SW480 (cell line): Measurements from ENCODE around the gene SRSF11.

Experiments used
- DNase-seq: peaks from one replicate; pipeline ENCODE4 v3.0.0-alpha.2; 2016; ENCODE audit warnings: low spot score

Gene SRSF11

DNA sequence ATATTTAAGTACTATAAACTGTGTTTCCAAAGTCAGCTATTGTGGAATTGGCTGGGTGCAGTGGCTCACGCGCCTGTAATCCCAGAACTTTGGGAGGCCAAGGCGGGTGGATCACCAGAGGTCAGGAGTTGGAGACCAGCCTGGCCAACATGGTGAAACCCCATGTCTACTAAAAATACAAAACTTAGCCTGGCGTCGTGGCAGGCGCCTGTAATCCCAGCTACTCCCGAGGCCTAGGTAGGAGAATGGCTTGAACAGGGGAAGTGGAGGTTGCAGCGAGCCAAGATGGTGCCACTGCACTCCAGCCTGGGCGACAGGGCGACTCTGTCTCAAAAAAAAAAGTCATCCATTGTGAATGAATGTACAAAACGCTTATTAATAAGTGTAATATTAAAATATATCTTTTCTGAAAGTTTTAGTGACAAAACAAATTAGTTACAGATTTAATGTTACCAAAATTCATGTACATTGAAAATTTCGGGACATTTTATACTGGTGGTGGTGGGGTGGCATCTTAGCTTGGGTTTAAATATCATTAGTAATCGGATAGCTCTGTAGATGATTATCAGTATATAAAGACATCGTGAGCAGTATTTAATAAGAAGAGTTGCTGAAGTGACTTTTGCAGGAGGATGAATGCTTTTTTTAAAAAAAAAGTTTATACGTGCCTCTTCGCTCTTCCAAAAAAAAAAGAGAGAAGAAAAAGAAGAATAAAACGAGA lies 503 bp upstream of the SRSF11 start:
- no peak for DNase-seq

DNA sequence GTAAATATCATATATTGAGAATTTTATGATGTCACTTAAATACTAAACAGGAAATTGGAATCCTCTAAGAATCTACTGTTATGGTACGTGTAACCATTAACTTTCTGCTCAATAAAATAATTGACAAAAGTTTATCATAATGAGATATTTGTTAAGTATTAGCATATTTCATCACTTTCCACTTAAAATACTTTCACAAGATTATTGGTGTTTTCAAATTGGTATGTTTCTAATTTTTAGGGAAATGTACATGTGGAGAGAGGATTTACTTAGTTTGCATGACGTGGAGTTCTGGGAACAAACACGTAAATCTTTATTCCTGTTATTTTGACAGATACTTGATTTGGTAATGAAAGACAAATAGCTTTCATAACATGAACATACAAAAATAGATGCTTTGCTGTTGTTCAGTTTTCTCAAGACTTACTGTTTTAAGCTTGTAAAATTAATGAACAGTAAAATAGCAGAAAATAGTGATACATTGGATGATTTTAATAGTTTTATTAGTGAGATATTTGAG lies 1.6 kb downstream of the SRSF11 start:
- no peak for DNase-seq

DNA sequence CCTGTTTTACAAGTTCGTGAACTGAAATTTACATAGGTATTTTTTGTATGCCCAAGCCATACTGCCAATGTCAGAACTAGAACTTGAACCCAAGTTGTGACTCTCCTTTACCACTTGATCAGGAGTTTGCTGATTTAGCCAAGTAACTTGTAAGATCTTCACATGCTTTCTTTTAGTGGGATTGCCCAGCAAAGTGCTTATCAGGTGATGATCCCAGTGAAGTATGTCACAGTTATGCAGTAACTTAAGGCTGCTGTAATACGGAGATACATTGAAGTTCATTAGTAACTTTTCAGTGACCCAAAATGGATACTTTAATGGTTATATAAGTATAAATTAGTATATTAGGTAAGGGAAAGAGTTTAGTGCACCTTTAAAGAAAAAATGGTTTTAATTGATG lies 3.8 kb downstream of the SRSF11 start:
- DNase-seq = no peak

DNA sequence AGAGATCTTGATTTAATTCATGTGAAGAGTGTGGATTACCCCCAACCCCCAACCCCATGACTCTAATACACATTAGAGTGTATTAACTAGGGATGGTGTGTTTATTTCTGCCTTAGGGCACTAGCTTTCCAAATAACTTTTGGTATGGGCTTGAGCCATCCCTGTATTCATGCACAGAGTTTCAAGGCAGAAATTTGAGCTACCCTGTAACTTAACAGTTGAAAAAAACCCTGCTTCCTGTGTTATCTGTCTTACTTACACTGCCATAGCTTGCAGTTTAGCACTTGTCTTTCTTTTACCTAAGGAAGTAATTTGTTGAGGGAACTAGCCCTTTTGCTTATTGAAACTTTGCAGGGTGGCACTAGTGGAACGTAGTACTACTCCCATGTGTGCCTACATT lies 6.3 kb downstream of the SRSF11 start:
- no peak for DNase-seq

DNA sequence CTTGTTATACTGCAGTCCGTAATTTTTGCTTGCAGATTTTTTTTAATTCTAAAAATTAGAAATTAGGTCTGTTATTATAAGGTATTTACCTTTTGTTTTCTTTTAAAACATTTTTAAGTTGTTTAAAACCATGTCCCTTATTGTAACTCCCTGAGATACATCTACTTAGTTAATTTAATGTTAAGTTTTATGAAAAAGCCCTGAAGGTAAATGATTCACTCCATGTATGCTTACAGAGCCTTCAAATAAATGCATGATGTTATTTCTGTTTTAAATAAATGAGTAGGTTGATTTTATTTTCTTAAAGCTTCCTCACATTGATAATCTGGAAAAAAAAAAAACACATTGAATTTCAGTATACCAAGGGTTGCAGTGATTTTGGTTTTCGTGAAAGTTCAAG lies 7.5 kb downstream of the SRSF11 start:
- no peak for DNase-seq

DNA sequence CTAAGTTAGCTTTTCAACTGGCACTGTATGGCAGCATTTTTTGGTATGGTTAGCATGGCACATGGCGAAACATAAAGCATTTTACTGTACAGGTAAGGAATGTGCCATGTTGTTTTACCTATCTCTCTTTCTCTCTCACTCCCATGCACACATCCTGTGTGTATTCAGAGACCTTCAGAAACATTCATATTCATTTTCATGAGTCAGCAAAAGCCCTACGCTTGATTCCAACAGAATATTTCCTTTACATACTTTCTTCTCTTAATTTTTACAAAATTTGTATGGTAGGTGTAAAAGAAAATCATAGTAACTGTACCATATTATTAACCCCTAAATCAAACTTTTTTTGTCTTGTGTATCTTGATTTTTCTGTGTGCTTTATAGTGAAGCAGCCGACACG lies 10.3 kb downstream of the SRSF11 start:
- DNase-seq = no peak

DNA sequence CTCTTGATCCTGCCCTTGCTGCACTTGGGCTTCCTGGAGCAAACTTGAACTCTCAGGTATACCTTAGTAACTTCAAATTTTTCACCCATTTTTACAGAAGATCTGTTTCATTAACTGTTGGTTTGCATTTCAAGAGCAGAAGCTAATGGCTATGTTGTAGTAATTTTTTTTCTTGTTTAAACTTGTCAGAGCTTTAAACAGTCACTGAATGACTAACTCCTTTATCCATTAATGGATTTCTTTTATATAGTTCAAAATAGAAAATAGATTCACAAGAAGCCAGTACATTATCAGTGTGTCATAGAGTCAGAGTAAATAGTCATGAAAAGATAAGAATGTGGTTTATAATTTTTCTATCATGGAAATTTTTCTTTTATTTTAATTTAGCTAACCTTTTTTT lies 13.6 kb downstream of the SRSF11 start:
- DNase-seq = no peak

DNA sequence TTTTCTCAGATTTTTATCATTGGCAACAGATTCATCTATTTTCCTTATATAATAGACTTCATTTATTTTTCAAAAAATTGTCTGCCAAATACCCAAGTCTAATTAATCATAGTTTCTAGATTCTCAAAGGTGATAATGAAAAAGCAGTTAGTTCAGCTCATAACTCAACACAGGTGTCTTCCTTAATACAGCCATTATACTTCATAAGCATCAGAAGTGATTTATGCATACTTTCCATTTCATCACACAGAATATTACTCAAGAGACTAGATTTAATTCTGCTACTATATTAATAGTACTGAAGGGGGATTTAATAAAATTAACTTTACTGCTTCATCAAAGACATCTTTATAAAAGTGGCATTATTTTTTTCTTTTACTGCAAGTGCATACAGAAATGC lies 18.8 kb downstream of the SRSF11 start:
- DNase-seq = no peak

DNA sequence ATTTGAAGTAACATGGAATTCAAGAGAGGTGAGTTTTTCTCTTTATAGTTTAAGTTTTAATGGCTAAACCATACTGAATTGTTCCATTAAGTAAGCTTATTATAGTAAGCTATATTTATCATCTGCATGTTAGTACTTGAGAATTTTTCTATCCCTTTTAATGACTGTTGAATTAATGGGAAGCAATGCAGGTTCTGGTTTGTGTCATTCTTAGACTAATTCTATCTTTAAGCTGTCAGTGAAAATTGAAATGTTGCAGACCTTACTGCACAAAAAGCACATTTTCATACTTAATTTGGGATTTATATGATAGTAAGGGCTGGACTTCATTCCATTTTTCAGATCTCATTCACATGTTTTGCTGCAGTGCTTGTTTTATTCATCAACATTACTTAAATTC lies 25.9 kb downstream of the SRSF11 start:
- no peak for DNase-seq

DNA sequence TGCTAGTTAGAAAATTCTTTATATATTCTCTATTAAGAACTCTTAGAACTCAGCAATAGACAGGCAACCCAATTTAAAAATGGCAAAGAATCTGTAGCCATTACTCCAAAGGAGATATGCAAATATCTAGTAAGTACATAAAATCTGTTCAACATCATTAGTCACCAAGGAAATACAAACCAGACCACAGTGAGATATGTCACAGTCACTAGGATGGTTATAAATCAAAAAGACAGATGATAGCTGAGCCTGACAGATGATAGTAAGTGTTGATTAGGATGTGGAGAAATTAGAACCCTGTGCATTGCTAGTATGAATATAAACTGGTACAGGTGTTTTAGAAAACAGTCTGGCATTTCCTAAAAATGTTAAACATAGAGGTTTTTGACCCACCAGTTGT lies 26.6 kb downstream of the SRSF11 start:
- DNase-seq = no peak

DNA sequence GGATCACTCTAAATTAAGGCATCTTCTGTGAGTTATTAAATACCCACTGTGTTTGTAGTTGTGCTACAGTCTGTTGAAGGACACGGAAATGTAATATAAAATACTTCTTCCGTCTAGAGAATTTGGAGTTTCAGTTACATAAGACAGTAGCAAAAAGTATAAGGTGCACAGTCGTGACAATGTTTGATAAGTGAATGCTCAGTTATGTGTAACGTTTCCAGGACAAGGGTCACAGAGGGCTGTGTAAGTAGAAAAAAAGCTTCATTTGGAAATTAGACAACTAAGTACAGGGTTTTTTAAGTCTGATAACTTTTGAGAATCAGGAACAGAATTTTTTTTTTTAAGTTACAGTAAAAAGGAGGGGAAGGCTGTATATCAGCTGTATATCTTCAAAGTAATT lies 27.5 kb downstream of the SRSF11 start:
- no peak for DNase-seq

DNA sequence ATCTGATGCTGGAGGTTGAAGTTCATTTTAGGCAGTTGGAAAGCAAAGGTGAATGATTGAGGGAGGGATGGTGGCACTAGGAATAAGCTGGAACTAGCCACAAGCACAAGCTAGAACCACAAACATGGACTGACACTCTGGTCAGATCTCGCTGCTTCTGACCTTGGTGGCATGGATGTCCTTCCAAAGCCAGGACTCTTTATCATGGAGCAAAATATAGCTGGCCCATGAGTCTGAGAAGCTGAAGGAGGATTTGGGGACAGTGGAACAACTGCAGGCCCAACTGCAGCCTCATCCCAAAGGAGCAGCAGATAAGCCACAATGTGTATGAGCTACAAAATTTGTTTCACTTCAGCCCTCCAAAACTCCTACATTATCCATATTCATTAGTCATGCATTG lies 35.5 kb downstream of the SRSF11 start:
- DNase-seq = no peak

DNA sequence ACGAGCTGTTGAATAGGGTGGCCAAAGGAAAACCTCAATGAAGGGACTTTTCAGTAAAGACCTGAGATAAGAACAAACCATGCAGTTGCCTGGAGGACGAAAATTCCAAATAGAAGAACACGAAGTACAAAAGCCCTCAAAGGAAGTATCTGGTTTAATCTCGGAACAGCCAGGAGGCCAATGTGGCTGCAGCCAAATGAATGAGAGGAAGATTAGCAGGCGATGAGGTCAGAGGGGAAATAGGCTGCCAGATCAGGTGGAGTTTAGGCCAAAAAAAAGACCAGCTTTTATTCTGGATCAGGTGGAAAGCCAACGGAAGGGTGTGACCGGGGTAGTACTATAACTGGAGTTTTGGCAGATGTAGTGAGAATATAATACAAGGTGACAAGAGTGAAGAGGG lies 43.7 kb downstream of the SRSF11 start:
- DNase-seq = no peak

DNA sequence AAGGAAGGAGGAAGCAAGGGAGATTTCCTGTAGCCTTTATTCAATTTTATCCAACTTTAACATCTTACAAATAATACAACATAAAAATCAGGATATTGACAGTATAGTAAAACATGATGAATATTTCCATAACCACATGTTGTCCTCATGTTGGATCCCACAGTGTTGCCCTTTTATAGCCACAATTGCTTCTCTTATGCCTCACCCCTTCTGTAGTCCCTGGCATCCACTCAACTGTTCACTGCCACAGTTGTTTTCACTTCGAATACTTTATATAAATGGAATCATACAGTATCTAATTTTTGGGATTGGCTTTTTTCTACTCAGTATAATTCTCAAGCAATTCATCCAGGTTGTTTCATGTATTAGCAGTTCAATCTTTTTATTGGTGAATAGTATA lies 44.8 kb downstream of the SRSF11 start:
- DNase-seq = no peak

DNA sequence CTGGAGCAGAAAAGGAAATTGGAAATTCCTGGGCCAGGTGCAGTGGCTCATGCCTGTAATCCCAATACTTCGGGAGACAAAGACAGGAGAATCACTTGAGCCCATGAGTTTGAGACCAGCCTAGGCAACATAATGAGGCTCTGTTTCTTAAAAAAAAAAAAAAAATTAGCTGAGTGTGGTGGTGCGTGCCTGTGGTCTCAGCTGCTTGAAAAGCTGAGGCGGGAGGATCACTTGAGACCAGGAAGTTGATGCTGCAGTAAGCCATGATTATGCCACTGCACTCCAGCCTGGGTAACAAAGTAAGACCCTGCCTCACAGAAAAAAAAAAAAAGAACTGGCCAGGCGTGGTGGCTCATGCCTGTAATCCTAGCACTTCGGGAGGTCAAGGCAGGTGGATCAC lies 56.7 kb downstream of the SRSF11 start:
- DNase-seq = no peak

DNA sequence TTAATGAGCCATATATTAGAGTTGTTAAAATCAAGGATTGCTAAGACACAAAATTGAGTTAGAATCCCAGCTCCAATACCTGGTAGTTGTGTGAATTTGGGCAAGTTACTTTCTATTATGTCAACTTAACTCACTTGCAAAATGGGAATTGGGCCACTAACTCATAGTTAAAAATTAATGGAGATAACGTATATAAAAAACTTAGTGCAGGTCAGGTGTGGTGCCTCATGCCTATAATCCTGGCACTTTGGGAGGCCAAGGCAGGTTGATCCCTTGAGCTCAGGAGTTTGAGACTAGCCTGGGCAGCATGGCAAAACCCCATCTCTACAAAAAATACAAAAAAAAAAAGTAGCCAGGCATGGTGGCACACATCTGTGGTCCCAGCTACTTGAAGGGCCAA lies 57.5 kb downstream of the SRSF11 start:
- no peak for DNase-seq

DNA sequence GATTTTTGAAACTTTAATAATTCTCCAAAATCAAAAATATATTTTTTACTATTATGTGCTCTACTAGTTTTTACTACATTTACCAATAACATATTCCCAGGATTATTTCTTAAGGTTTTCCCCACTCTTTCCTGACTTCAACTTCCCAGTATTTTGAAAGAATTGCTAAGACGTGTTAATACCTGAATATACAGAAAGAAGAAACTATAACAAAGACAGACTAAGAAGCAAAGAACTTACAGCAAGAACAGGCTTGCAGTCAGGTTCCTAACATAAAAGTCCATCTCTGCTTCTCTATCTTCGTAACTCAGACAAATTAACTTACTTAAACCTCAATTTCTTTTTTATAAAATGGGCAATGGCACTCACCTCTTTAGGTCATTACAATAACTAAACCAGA lies 63.2 kb downstream of the SRSF11 start:
- no peak for DNase-seq

DNA sequence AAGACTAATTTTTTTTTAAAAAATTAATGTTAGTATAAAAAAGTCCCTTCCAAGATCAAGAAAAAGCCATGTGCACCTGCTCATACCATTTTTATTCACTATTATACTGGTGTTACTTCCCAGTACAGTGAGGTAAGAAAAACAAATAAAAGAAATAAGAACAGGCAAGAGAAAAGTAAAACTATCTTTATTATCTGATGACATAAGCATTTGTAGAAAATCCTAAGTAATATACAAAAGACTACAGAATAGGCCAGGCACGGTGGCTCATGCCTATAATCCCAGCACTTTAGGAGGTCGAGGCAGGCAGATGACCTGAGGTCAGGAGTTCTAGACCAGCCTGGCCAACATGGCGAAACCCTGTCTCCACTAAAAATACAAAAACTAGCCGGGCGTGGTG lies 65.3 kb downstream of the SRSF11 start:
- DNase-seq = no peak

DNA sequence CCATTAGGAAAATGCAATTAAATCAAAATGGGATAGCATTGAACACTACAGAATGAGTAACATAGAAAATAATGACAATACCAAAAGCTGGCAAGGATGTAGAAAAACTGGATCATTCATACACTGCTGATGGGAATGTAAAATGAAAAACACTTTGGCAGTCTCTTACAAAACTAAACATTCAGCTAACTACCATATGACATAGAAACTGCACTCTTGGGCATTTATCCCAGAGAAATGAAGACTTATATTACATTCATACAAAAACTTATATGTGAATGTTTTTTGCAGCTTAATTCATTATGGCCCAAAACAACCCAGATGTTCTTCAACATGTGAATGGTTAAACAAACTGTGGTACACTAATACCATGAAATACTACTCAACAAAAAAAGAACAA lies 67.0 kb downstream of the SRSF11 start:
- DNase-seq = no peak

DNA sequence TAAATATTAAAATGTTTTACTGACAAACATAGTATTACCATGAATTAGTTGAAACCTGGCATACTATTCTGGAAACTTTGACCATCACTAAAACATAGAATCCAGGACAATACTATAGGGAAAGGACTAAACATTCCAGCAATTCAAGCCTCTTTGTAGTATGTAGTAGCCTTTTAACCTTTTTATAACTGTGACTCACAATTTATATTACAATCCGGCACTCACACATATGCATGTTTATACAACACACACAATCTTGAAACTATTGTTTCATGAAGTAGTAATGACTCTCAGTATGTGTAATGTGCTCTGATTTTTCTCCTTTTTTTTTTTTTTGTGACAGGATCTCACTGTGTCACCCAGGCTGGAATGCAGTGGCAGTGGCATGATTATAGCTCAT lies 69.0 kb downstream of the SRSF11 start:
- DNase-seq = no peak

DNA sequence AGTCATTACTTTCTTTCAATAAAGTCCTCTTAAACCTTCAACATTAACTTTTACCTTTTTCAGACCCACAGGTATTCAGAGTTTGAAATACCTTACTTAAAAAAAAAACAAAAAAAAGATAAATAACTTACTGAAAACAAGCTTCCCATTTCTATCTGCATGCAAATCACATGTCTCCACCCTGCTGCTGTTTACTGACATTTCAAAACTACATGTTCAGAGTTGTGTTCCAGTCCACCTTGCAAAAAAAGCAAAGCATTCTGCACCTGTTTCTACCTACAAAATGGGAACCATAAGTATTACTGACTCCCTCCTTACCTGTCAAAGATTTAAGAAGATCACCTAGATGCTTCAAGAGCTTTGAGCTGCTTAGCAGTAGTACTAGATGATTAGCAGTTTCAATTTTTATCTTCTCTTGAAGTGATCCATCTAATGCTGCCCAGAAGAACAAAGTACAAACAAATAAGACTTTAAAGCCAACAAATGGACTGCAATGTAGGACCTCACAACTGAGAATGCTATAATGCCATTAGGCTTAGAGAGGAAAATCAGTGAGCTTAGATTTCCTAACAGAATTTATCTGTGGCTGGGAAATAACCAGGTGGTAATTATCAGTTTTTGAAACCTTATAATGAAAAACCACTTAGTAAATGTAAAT lies 72.1 kb downstream of the SRSF11 start:
- no peak for DNase-seq

DNA sequence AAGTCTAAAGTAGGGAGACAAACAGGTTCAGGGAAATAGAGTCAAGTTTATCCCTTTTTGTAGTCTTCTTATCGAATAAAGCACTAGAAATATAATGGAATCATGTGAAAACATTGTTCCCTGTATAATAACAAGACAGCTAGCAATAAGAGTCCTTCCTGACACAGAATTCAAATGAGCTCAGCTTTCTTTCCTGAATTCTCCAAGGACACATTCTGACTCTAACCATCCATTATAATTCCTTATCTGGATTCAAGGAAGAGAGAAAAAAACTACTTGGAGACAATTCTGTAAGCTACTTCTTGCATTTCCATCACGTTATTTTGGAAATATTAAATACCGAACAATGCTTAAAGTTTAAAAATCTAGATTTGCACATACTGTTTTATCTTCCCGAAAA lies 74.6 kb downstream of the SRSF11 start:
- no peak for DNase-seq

DNA sequence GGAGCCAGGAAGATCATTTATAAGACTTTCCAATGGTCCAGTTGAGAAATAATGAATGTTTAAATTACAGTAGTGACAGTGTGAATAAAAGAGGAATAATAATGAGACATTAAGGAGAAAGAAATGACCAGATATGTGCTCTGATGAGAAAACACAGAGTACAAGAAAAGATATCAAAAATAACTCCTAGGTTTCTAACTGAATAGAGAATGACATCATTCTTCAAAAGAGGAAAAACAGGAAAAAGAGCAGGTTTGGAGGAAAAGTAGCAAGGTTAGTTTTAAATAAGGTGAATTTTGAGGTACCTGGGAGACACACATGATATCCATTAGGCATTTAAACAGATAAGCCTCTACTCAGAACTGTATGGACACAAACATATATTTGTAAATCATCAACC lies 78.3 kb downstream of the SRSF11 start:
- no peak for DNase-seq
